K562 (cell line): ENCODE data around the gene HERC5.
"Not testable (repeated sequence)": the region's sequence is repeated elsewhere in the genome, so short reads cannot be mapped to it uniquely, and the experiment has no call there.

Experiments used
- ARID2 ChIP-seq: fragments of 450-650 bp; IDR thresholded peaks from 2 replicates; pipeline ENCODE4 v1.6.1; 2017; ENCODE audit warnings: antibody characterized with exemption, mild to moderate bottlenecking
- CHD1 ChIP-seq: fragments of 200-600 bp; sonication (generic); IDR thresholded peaks from one replicate; pipeline ENCODE4 v1.6.1; 2012; ENCODE audit warnings: mild to moderate bottlenecking, moderate library complexity, low read length, inconsistent platforms
- CTCF ChIP-seq, 3 experiments: IDR thresholded peaks in 2 of 3; conservative IDR thresholded peaks in 1 of 3; 2 replicates each; pipeline ENCODE4 v1.5.1; 2011 to 2012; ENCODE audit warnings: low read length in 3 of 3, mild to moderate bottlenecking in 3 of 3, control low read depth in 2 of 3, improper control_type of control experiment in 1 of 3, inconsistent platforms in 1 of 3, low read depth in 1 of 3, mixed read lengths in 1 of 3, moderate library complexity in 1 of 3; ENCODE audit not compliant: insufficient read depth in 2 of 3
- MCM2 ChIP-seq: fragments of 450-650 bp; IDR thresholded peaks from 2 replicates; pipeline ENCODE4 v1.6.1; 2017; ENCODE audit warnings: low read depth, mild to moderate bottlenecking
- POLR2AphosphoS5 ChIP-seq: IDR thresholded peaks from 2 replicates; pipeline ENCODE4 v1.6.1; 2011; ENCODE audit warnings: mild to moderate bottlenecking, low read depth, low read length, moderate library complexity; ENCODE audit not compliant: control insufficient read depth, insufficient read depth
- SMAD1 ChIP-seq: fragments of 150-350 bp; IDR thresholded peaks from 2 replicates; pipeline ENCODE4 v1.6.1; 2014; ENCODE audit warnings: low read length, low read depth; ENCODE audit not compliant: partially characterized antibody
- SRSF7 ChIP-seq: fragments of 200-400 bp; formaldehyde crosslinking; optimal IDR thresholded peaks from 2 replicates; pipeline ENCODE3; 2017; ENCODE audit warnings: mild to moderate bottlenecking, low read depth, low read length

- peak; percentile 55 to 61 (median 60) for TF ChIP-seq CTCF (IDR thresholded peaks at IDR 0.05 in 2 of 3, conservative IDR thresholded peaks at IDR 0.05 in 1 of 3; ENCODE audit: insufficient read depth in 2 of 3, low read depth in 1 of 3, low read length in 3 of 3)
- TF ChIP-seq SMAD1, MCM2, SRSF7, CHD1, POLR2AphosphoS5, ARID2: not testable (repeated sequence)
Measured at GRCh38 chr4:88539322-88540068, 82.6 kb downstream of the HERC5 start.
